Ascending aorta (tissue), 2 donors: ENCODE data around the gene P2RX7. TPM values are rescaled to one million over a fixed set of nuclear protein-coding genes. Genes with fewer than 3 reads are reported as not detected.
A peak's percentile ranks its signal among the peaks of the same experiment; 100 is the strongest.

Experiments used
- DNase-seq, 2 donors: peaks; one replicate each; pipeline ENCODE4 v3.0.0-alpha.2; 2019; ENCODE audit warnings: low spot score in 2 of 2
- H3K27ac ChIP-seq, 2 donors: fragments of 200-600 bp; sonication (generic); one replicate each; pipeline ENCODE4 v1.5.1; 2016 to 2017; ENCODE audit warnings: mild to moderate bottlenecking in 1 of 2
- H3K27me3 ChIP-seq: fragments of 200-600 bp; sonication (generic); one replicate; pipeline ENCODE4 v1.5.1; 2017
- H3K36me3 ChIP-seq, 2 donors: fragments of 200-600 bp; sonication (generic); one replicate each; pipeline ENCODE4 v1.5.1; 2016
- H3K4me1 ChIP-seq, 2 donors: fragments of 200-600 bp; sonication (generic); one replicate each; pipeline ENCODE4 v1.5.1; 2016 to 2017; ENCODE audit warnings: mild to moderate bottlenecking in 1 of 2
- H3K4me3 ChIP-seq, 2 donors: fragments of 200-600 bp; sonication (generic); one replicate each; pipeline ENCODE4 v1.5.1; 2016 to 2017; ENCODE audit warnings: mild to moderate bottlenecking in 1 of 2
- H3K9me3 ChIP-seq, 2 donors: fragments of 200-600 bp; sonication (generic); one replicate each; pipeline ENCODE4 v1.5.1; 2016
- intact Hi-C: fragments of 100-400 bp; cut with DNase I; formaldehyde crosslinking; loops from one replicate; pipeline ENCODE4 v1.15.1; 2023
- total RNA-seq: library from RNA; depleted of rRNA; stranded (reverse); fragments of >200 nt; gene quantifications from one replicate; pipeline ENCODE4 v1.1.0, GENCODE V29; 2016
- TF ChIP-seq, protein P1 (sequence below), 3 experiments: fragments of 200-600 bp in 2 of 3; fragments of 450-650 bp in 1 of 3; sonication (generic) in 2 of 3; IDR thresholded peaks; one replicate each; pipeline ENCODE4 v1.5.1; 2016 to 2019; ENCODE audit warnings: antibody characterized with exemption in 3 of 3, mild to moderate bottlenecking in 1 of 3, moderate library complexity in 1 of 3

The P2RX7 gene
- total RNA-seq, 1 donor from 2014 or later = 1.1 TPM

- TF ChIP-seq, protein P1, sequence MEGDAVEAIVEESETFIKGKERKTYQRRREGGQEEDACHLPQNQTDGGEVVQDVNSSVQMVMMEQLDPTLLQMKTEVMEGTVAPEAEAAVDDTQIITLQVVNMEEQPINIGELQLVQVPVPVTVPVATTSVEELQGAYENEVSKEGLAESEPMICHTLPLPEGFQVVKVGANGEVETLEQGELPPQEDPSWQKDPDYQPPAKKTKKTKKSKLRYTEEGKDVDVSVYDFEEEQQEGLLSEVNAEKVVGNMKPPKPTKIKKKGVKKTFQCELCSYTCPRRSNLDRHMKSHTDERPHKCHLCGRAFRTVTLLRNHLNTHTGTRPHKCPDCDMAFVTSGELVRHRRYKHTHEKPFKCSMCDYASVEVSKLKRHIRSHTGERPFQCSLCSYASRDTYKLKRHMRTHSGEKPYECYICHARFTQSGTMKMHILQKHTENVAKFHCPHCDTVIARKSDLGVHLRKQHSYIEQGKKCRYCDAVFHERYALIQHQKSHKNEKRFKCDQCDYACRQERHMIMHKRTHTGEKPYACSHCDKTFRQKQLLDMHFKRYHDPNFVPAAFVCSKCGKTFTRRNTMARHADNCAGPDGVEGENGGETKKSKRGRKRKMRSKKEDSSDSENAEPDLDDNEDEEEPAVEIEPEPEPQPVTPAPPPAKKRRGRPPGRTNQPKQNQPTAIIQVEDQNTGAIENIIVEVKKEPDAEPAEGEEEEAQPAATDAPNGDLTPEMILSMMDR (IDR thresholded peaks at IDR 0.05) = no peak
- no peaks in the 10 kb centered on the region for H3K4me1 ChIP-seq
- DNase-seq = no peak
- H3K9me3 ChIP-seq = no peaks in the 10 kb centered on the region
- intact Hi-C loops = no loop called here
- H3K36me3 ChIP-seq = no peaks in the 10 kb centered on the region
- no peaks in the 10 kb centered on the region for H3K27me3 ChIP-seq
- no peak overlapping the region for H3K27ac ChIP-seq
- no peak overlapping the region for H3K4me3 ChIP-seq
These were observed 40.6 kb upstream of the P2RX7 start for GRCh38 chr12:121092034-121092433.

- Histone ChIP-seq H3K27ac (no peak overlapping the region), H3K27me3 (no peaks in the 10 kb centered on the region), H3K4me3 (no peak overlapping the region), H3K4me1 (no peaks in the 10 kb centered on the region), H3K9me3 (no peaks in the 10 kb centered on the region), H3K36me3 (no peaks in the 10 kb centered on the region)
- TF ChIP-seq, protein P1 (IDR thresholded peaks at IDR 0.05) = no peak
- intact Hi-C loops = no loop called here
- DNase-seq = no peak
These were observed 39.2 kb upstream of the P2RX7 start for GRCh38 chr12:121093487-121093891.

GRCh38 chr12:121095544-121096198, 37.0 kb upstream of the P2RX7 start:
- Histone ChIP-seq H3K4me3 (peak overlapping the region; percentile 37 to 47), H3K4me1 (no peaks in the 10 kb centered on the region), H3K36me3 (no peaks in the 10 kb centered on the region), H3K27ac (no peak overlapping the region), H3K27me3 (no peaks in the 10 kb centered on the region), H3K9me3 (no peaks in the 10 kb centered on the region)
- peak in 1 of 2 donors; percentile 74 for DNase-seq
- intact Hi-C loops = no loop called here
- TF ChIP-seq, protein P1 (IDR thresholded peaks at IDR 0.05) = peak; percentile 39 to 74 (median 66)

DNA sequence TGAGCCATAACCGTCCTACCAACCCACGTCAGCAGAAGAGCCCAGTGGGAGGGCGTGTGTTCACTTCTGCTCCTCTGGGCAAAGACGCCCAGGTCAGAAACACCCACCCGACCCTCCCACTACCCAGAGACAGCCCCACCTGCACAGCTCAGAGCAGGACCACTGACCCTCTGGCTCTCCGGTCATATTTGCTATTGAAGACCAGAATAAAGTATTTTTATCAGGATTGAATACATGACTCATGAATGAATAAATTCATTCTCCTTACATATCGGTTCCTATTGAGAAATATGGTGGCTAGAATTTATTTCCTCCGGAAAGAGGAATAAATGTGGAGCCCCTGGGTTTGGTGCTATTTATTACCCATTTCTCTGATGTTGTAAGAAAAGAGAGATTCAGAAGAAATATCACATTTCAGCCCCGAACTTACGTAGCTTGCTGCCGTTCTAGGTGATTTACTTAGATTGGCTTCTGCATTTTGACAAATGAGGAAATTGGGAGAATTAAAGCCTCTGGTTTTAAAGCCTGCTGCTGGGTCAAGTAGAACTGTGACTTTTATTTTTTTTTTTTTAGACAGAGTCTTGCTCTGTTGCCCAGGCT, 36.4 kb upstream of the P2RX7 start:
- no peak for DNase-seq
- H3K27me3 ChIP-seq = no peaks in the 10 kb centered on the region
- intact Hi-C loops = no loop called here
- H3K4me1 ChIP-seq = no peaks in the 10 kb centered on the region
- TF ChIP-seq, protein P1 (IDR thresholded peaks at IDR 0.05) = no peak
- peak overlapping the region; percentile 37 to 47 for H3K4me3 ChIP-seq
- no peaks in the 10 kb centered on the region for H3K36me3 ChIP-seq
- H3K27ac ChIP-seq = no peak overlapping the region
- H3K9me3 ChIP-seq = no peaks in the 10 kb centered on the region

DNA sequence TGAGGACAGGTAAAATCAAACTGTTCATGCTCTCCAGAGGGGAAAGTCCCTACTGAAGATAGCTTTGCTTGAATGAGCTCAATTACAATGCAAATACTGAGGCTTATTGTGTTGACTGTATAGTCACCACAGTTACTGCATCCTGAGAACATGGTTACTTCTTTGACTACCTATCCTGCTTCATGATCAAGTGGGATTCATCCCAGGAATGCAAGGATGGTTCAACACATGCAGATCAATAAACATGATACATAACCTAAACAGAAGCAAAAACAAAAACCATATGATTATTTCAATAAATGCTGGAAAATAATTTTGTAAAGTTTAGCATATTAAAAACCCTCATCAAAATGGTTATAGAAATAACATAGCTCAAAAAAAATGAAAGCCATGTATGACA, 32.9 kb upstream of the P2RX7 start:
- H3K27ac ChIP-seq = no peak overlapping the region
- intact Hi-C loops = no loop called here
- no peaks in the 10 kb centered on the region for H3K4me1 ChIP-seq
- H3K4me3 ChIP-seq = no peak overlapping the region
- TF ChIP-seq, protein P1 (IDR thresholded peaks at IDR 0.05) = no peak
- H3K27me3 ChIP-seq = no peaks in the 10 kb centered on the region
- DNase-seq = no peak
- H3K9me3 ChIP-seq = peaks cover 0 to 2% of the 10 kb centered on the region in 2 donors
- no peaks in the 10 kb centered on the region for H3K36me3 ChIP-seq
